Measurements from ENCODE around the gene FUT7.
A peak's percentile ranks its signal among the peaks of the same experiment; 100 is the strongest.

Gene FUT7

GRCh38 chr9:137026828-137027227 lies 5.1 kb downstream of the FUT7 start:
- no peak for TF ChIP-seq CTCF (IDR thresholded peaks at IDR 0.05; ENCODE audit: extremely low read depth, missing control alignments)
- DNase-seq (ENCODE audit: low spot score) = no peak

- no peak for DNase-seq (ENCODE audit: low spot score)
- TF ChIP-seq CTCF (IDR thresholded peaks at IDR 0.05; ENCODE audit: extremely low read depth, missing control alignments) = no peak
Measured at GRCh38 chr9:137026384-137026783, 5.5 kb downstream of the FUT7 start.

DNA sequence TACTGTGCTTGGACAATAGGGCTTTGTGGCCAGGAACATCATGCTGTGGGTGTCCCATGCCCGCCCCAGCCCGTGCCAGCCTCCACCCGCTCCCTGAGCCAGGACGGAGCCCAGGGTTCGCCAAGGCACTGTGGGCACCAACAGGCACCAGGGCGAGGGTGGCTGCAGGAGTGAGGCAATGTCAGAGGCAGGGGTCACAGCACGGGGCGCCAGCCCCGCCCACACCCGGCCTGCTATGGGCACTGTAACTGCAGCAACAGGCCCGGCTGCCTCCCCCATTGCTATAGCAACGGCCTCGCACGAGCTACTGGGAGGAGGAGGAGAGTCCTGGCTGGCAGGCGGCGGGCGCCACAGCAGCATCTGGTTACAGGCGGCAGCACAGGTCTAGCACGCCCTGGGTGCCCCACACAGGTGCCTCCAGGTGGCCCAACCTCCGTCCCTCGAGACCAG lies 6.3 kb downstream of the FUT7 start:
- no peak for DNase-seq (ENCODE audit: low spot score)
- no peak for TF ChIP-seq CTCF (IDR thresholded peaks at IDR 0.05; ENCODE audit: extremely low read depth, missing control alignments)

DNA sequence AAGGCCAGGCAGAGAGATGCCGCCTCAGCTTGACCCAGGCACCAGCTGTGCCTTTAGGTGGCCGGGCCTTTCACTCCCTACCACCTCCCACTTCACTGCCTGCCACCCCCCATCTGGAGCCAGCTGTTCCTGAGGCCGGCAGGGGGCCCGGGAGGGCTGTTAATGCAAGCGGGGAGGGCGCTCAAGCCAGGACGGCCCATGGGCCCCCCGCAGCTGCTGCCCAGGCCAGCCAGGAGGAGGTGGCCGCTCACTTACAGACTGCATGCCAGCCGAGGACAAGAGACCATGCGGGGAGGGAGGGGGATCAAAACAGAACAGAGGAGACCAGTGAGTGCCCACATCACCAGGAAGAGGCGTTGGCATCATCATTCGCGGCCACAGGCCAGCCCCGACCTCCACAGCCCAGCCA lies 8.3 kb downstream of the FUT7 start:
- DNase-seq (ENCODE audit: low spot score) = no peak
- TF ChIP-seq CTCF (IDR thresholded peaks at IDR 0.05; ENCODE audit: extremely low read depth, missing control alignments) = no peak

DNA sequence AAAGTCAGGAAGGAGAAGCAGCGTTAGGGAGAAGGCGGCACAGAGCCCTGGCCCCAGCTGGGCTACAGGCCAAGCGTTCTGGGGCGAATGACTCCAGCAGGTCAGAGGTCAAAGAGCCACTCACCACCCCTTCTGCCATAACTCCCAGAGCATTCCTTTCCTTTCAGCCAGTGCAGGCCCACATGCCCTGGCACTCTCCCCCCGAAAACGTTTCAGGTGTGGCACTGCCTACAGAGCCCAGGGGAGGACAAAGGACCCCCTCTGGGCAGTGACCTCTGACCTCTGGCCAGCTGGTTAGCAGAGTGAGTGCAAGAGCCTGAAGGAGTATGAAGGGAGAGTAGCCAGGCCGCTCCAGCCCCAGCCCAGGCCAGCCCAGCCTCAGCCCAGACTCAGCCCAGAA lies 8.7 kb downstream of the FUT7 start:
- no peak for TF ChIP-seq CTCF (IDR thresholded peaks at IDR 0.05; ENCODE audit: extremely low read depth, missing control alignments)
- no peak for DNase-seq (ENCODE audit: low spot score)

- TF ChIP-seq CTCF (IDR thresholded peaks at IDR 0.05; ENCODE audit: extremely low read depth, missing control alignments) = no peak
- no peak for DNase-seq (ENCODE audit: low spot score)
Measured at GRCh38 chr9:137022662-137023008, 9.3 kb downstream of the FUT7 start.

- peak; percentile 73 for DNase-seq (ENCODE audit: low spot score)
- no peak for TF ChIP-seq CTCF (IDR thresholded peaks at IDR 0.05; ENCODE audit: extremely low read depth, missing control alignments)
Measured at GRCh38 chr9:137021979-137022661, 9.8 kb downstream of the FUT7 start.

Measured in GM20000 (cell line).